Measurements from ENCODE around the gene BPIFB6. TPM values are rescaled to one million over a fixed set of nuclear protein-coding genes. Genes with fewer than 3 reads are reported as not detected.

Gene BPIFB6
- total and polyA plus RNA-seq, 2 donors from 2014 or later, result not detected

DNA sequence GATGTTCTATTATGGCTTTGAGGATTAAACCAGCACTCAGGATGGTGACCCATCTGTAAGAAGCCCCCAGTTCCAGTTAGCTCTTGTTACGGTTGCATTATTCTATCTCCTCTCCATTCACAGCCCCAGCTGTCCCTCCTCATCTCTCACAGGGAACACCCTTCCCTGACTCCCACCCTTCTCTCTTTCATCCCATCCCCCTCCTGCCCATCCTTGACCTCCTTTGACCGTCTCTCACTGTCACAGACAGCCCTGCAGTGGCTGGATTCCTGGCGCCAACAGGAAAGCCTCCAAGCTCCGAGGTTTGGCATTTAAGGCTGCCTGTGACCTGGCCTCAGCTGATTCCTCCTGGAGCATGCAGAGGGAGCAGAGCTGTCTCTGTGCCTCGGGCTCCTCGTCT lies 43.8 kb downstream of the BPIFB6 start:
- intact Hi-C loops (cut with DNase I), result no loop called here

DNA sequence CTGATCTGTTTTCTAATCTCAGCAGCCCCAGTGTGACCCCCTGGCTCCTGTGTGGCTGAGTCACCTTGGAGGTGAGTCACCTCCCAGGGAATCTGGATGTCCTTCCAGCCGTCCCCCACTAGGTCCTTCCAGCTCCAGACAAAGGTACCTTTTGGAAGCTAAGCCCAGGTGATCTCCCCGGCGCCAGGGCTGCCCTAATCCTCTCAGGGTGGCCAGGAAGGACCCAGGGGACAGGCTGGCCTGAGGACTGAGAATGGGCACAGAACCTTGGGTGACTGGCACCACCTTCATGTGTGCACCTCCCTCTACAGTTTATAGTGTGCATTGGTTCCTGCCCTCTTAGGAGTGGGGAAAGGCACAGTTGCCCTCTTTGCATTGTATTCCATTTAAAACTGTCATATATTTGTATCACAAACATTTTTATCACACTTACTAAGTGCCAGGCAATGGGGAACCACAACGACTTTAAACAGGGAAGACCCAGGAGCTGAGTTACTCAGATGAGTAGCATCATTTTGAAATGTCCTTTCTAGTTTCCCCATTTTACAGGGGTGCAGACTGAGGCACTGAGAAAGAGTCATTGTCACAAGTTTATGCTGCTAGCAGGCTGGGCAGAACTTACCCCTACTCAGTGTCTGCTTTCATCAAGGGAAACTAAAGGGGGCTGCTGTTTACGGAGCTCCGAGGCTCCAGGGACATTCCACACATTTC lies 45.4 kb downstream of the BPIFB6 start:
- H3K36me3 ChIP-seq (ENCODE audit: control insufficient read depth in 2 of 3, insufficient read depth in 3 of 3, low read length in 3 of 3), result no peaks in the 10 kb centered on the region
- TF ChIP-seq, protein P1, sequence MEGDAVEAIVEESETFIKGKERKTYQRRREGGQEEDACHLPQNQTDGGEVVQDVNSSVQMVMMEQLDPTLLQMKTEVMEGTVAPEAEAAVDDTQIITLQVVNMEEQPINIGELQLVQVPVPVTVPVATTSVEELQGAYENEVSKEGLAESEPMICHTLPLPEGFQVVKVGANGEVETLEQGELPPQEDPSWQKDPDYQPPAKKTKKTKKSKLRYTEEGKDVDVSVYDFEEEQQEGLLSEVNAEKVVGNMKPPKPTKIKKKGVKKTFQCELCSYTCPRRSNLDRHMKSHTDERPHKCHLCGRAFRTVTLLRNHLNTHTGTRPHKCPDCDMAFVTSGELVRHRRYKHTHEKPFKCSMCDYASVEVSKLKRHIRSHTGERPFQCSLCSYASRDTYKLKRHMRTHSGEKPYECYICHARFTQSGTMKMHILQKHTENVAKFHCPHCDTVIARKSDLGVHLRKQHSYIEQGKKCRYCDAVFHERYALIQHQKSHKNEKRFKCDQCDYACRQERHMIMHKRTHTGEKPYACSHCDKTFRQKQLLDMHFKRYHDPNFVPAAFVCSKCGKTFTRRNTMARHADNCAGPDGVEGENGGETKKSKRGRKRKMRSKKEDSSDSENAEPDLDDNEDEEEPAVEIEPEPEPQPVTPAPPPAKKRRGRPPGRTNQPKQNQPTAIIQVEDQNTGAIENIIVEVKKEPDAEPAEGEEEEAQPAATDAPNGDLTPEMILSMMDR (IDR thresholded peaks at IDR 0.05; ENCODE audit: borderline replicate concordance, extremely low read depth, insufficient read depth), result no peak
- H3K4me1 ChIP-seq (ENCODE audit: control insufficient read depth in 2 of 3, insufficient read depth in 2 of 3, low read depth in 1 of 3, low read length in 3 of 3), result no peaks in the 10 kb centered on the region
- H3K27me3 ChIP-seq (ENCODE audit: control insufficient read depth, insufficient read depth, low read length), result no peaks in the 10 kb centered on the region
- no peak overlapping the region for H3K4me3 ChIP-seq (ENCODE audit: low read length in 3 of 3)
- intact Hi-C loops (cut with DNase I), result no loop called here
- H3K9me3 ChIP-seq (ENCODE audit: control insufficient read depth in 2 of 3, insufficient read depth in 1 of 3, low read length in 3 of 3), result no peaks in the 10 kb centered on the region
- no peak overlapping the region for H3K27ac ChIP-seq (ENCODE audit: low read depth in 2 of 2, low read length in 2 of 2)
- no peak for FAIRE-seq
- DNase-seq, result peak in 1 of 5 donors; percentile 41
- no peak overlapping the region for H3K9ac ChIP-seq (ENCODE audit: low read length in 3 of 3)

More for the DNA sequence above, 43.8 kb downstream of the BPIFB6 start:
- no peaks in the 10 kb centered on the region for H3K27me3 ChIP-seq (ENCODE audit: control insufficient read depth, insufficient read depth, low read length)
- H3K9ac ChIP-seq (ENCODE audit: low read length in 3 of 3), result no peak overlapping the region
- no peaks in the 10 kb centered on the region for H3K4me1 ChIP-seq (ENCODE audit: control insufficient read depth in 2 of 3, insufficient read depth in 2 of 3, low read depth in 1 of 3, low read length in 3 of 3)
- no peaks in the 10 kb centered on the region for H3K36me3 ChIP-seq (ENCODE audit: control insufficient read depth in 2 of 3, insufficient read depth in 3 of 3, low read length in 3 of 3)
- H3K9me3 ChIP-seq (ENCODE audit: control insufficient read depth in 2 of 3, insufficient read depth in 1 of 3, low read length in 3 of 3), result no peaks in the 10 kb centered on the region
- H3K4me3 ChIP-seq (ENCODE audit: low read length in 3 of 3), result no peak overlapping the region
- DNase-seq (peak in 2 of 5 donors; percentile 7), FAIRE-seq (no peak)
- no peak overlapping the region for H3K27ac ChIP-seq (ENCODE audit: low read depth in 2 of 2, low read length in 2 of 2)
- TF ChIP-seq, protein P1 (IDR thresholded peaks at IDR 0.05; ENCODE audit: borderline replicate concordance, extremely low read depth, insufficient read depth), result no peak

DNA sequence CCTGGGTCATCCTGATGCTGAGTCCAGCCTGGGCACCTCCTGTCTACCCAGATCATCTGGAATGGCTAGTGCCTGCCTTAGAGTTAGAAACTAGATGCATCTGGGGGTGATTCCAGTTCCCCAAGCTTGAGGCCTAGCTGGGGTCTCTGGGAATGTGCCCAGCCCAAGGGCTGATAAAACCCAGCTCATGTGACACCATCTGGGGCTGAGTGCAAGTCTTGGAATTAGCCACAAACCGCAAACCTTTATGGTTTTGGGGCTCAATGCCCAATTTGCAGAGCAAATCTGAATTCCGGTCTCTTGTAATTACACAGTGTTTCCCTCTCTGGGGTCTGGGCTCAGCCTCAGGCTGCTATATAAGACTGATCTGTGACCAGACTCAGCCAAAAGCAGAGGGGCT lies 47.8 kb downstream of the BPIFB6 start, which contains the start of gene BPIFB4:
TSS of gene BPIFB4 (plus strand) at position 385 of the 400 bp plus-strand sequence. CDS start 1,884 bp downstream, outside the sequence.
- peak in 1 of 5 donors; percentile 16 for DNase-seq
- no peak for FAIRE-seq
- Histone ChIP-seq H3K9ac (ENCODE audit: low read length in 3 of 3) (no peak within 1 kb of the TSS), H3K27ac (ENCODE audit: low read depth in 2 of 2, low read length in 2 of 2) (no peak within 1 kb of the TSS), H3K4me3 (ENCODE audit: low read length in 3 of 3) (no peak within 1 kb of the TSS), H3K36me3 (ENCODE audit: control insufficient read depth in 2 of 3, insufficient read depth in 3 of 3, low read length in 3 of 3) (no peaks in the 10 kb centered on the region), H3K27me3 (ENCODE audit: control insufficient read depth, insufficient read depth, low read length) (no peaks in the 10 kb centered on the region), H3K4me1 (ENCODE audit: control insufficient read depth in 2 of 3, insufficient read depth in 2 of 3, low read depth in 1 of 3, low read length in 3 of 3) (no peaks in the 10 kb centered on the region), H3K9me3 (ENCODE audit: control insufficient read depth in 2 of 3, insufficient read depth in 1 of 3, low read length in 3 of 3) (no peaks in the 10 kb centered on the region)
- TF ChIP-seq, protein P1 (IDR thresholded peaks at IDR 0.05; ENCODE audit: borderline replicate concordance, extremely low read depth, insufficient read depth), result no peak
- intact Hi-C loops (cut with DNase I), result no loop called here
